ENCODE measurements around the gene ARHGAP22. TPM values are rescaled to one million over a fixed set of nuclear protein-coding genes. Genes with fewer than 3 reads are reported as not detected.

The ARHGAP22 gene
- total RNA-seq, 1 experiment from 2014 or later = 3.0 TPM

GRCh38 chr10:48555310-48556042 lies 49.4 kb downstream of the ARHGAP22 start:
- no peak for DNase-seq (ENCODE audit: extremely low read depth, low read depth)

- DNase-seq (ENCODE audit: extremely low read depth, low read depth) = no peak
Measured at GRCh38 chr10:48554656-48555055, 50.2 kb downstream of the ARHGAP22 start.

- DNase-seq (ENCODE audit: extremely low read depth, low read depth) = no peak
Measured at GRCh38 chr10:48554246-48554645, 50.6 kb downstream of the ARHGAP22 start.

GRCh38 chr10:48552946-48553564 lies 51.8 kb downstream of the ARHGAP22 start:
- no peak for DNase-seq (ENCODE audit: extremely low read depth, low read depth)

- DNase-seq (ENCODE audit: extremely low read depth, low read depth) = peak; percentile 9
Measured at GRCh38 chr10:48551861-48552591, 52.8 kb downstream of the ARHGAP22 start.

- no peak for DNase-seq (ENCODE audit: extremely low read depth, low read depth)
Measured at GRCh38 chr10:48550977-48551376, 53.9 kb downstream of the ARHGAP22 start.

- DNase-seq (ENCODE audit: extremely low read depth, low read depth) = no peak
Measured at GRCh38 chr10:48550071-48550691, 54.7 kb downstream of the ARHGAP22 start.

- no peak for DNase-seq (ENCODE audit: extremely low read depth, low read depth)
Measured at GRCh38 chr10:48549236-48549635, 55.6 kb downstream of the ARHGAP22 start.

- DNase-seq (ENCODE audit: extremely low read depth, low read depth) = no peak
Measured at GRCh38 chr10:48548531-48549135, 56.2 kb downstream of the ARHGAP22 start.

- DNase-seq (ENCODE audit: extremely low read depth, low read depth) = no peak
Measured at GRCh38 chr10:48547981-48548380, 56.9 kb downstream of the ARHGAP22 start.

- DNase-seq (ENCODE audit: extremely low read depth, low read depth) = no peak
Measured at GRCh38 chr10:48547061-48547895, 57.6 kb downstream of the ARHGAP22 start.

- no peak for DNase-seq (ENCODE audit: extremely low read depth, low read depth)
Measured at GRCh38 chr10:48545462-48546145, 59.3 kb downstream of the ARHGAP22 start.

GRCh38 chr10:48543182-48543844 lies 61.6 kb downstream of the ARHGAP22 start:
- no peak for DNase-seq (ENCODE audit: extremely low read depth, low read depth)

GRCh38 chr10:48542471-48543181 lies 62.2 kb downstream of the ARHGAP22 start:
- DNase-seq (ENCODE audit: extremely low read depth, low read depth) = no peak

- no peak for DNase-seq (ENCODE audit: extremely low read depth, low read depth)
Measured at GRCh38 chr10:48541144-48541795, 63.6 kb downstream of the ARHGAP22 start.

- no peak for DNase-seq (ENCODE audit: extremely low read depth, low read depth)
Measured at GRCh38 chr10:48538611-48539010, 66.3 kb downstream of the ARHGAP22 start.
